DOHH2 (cell line): ENCODE measurements around the gene PTGS1.

Experiments used
- CTCF ChIP-seq: fragments of 200-600 bp; sonication (generic); IDR thresholded peaks from one replicate; pipeline ENCODE4 v1.5.1; 2014; ENCODE audit warnings: antibody characterized with exemption, mild to moderate bottlenecking, low read depth, low read length; ENCODE audit not compliant: poor library complexity, severe bottlenecking
- EZH2phosphoT487 ChIP-seq: fragments of 200-600 bp; sonication (generic); IDR thresholded peaks from 2 replicates; pipeline ENCODE4 v1.6.1; 2017; ENCODE audit warnings: borderline replicate concordance, mild to moderate bottlenecking, antibody characterized with exemption, low read length, moderate library complexity, mixed read lengths

- TF ChIP-seq CTCF (no peak), EZH2phosphoT487 (no peak)
Measured at GRCh38 chr9:122340161-122340560, 30.7 kb upstream of the PTGS1 start.
